ENCODE measurements around the gene ADGRV1. TPM values are rescaled to one million over a fixed set of nuclear protein-coding genes. Genes with fewer than 3 reads are reported as not detected.
A peak's percentile ranks its signal among the peaks of the same experiment; 100 is the strongest.

Gene ADGRV1
- total and polyA plus RNA-seq, 2 donors (not counting 3 experiments of a cell fraction or from before 2014, with no cell fraction given), result 0.11 to 0.55 TPM

DNA sequence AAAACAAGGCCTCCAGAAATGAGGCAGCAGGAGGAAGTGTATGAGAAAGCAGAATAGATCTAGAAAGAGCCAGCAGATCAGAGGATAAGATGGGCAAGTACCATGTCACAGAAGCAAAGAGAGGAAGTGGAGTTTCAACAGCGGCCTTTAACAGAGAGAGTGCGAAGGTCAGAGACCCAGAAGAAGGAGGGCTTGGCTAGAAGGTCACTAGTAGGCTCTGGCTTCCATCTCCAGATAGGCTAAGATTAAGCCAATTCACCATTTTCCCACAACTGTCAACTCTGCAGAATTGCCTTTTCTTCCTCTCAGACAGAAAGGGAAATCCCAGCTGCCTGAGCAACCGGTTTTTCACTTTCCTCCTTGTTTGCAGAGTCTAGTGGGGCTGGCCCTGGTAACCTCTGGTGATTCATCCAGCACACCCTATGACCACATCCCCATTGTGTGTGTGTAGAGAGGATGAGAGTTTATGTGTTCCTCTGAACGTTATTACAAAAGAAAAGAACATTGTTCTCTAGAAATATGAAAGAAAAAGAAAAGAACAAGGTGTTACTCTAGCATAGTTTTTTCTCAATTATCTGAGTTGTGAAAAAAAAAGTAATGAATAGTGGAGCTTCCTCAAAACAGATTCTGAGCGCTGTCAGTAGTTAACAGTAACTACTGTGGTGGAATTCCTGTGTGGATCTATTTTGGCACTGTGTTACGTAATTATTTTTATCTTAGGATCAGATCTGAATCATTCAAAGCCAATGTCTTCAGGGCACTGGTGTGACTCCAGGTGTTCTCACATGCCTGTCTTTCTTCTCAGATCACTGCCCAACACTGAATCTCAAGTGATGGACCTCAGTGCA, 604.2 kb downstream of the ADGRV1 start:
- BruUV-seq (replicated peaks), result TSS peak; percentile 88
- Histone ChIP-seq H3K4me1 (ENCODE audit: control insufficient read depth, extremely low read depth, insufficient read depth, low read length) (peaks cover 42% of the 10 kb centered on the region), H3K36me3 (ENCODE audit: control insufficient read depth in 2 of 2, extremely low read depth in 1 of 2, insufficient read depth in 2 of 2, low read length in 2 of 2) (no peaks in the 10 kb centered on the region), H3K9me1 (replicated peaks; ENCODE audit: control insufficient read depth, extremely low read depth, insufficient read depth, low read length) (no peaks in the 10 kb centered on the region), H3K79me2 (ENCODE audit: control insufficient read depth, insufficient read depth, low read length) (no peaks in the 10 kb centered on the region), H3K4me3 (replicated peaks in 1 of 3; ENCODE audit: insufficient read depth in 1 of 3, low read depth in 1 of 3, low read length in 3 of 3) (no peak overlapping the region), H2AFZ (ENCODE audit: low read depth, low read length) (peak overlapping the region; percentile 66), H3K9me3 (replicated peaks; ENCODE audit: control insufficient read depth, insufficient read depth, low read length) (no peaks in the 10 kb centered on the region), H3K27ac (ENCODE audit: insufficient read depth, low read depth, low read length) (peak overlapping the region; percentile 84), H3K9ac (replicated peaks; ENCODE audit: extremely low read depth, insufficient read depth, low read length) (peak overlapping the region; percentile 64), H4K20me1 (replicated peaks; ENCODE audit: control insufficient read depth, extremely low read depth, insufficient read depth, low read length) (no peaks in the 10 kb centered on the region), H3K4me2 (ENCODE audit: insufficient read depth, low read length) (peak overlapping the region; percentile 38), H3K27me3 (ENCODE audit: control insufficient read depth in 2 of 2, insufficient read depth in 2 of 2, low read length in 2 of 2) (no peaks in the 10 kb centered on the region)
- peak; percentile 98 for DNase-seq (ENCODE audit: low read depth, low spot score)
- dilution Hi-C loops (cut with MboI; ENCODE audit: extremely low pct_ligation_motif_present, low sequenced_read_pairs) (no loop called here), intact Hi-C loops (cut with micrococcal nuclease) (loop anchor here (1.0 to 2.0 kb wide), 3 partner anchors 149 to 218 kb away; no protein-coding TSS in a partner anchor)
- CTCF ChIA-PET, result interaction anchor here (0.6 to 2.2 kb wide), 6 partner anchors 57 to 257 kb away, joined by 3 to 9 read pairs (median 4); no protein-coding TSS in a partner anchor
- POLR2A ChIA-PET, result interaction anchor here (1.0 kb wide), 1 partner anchor 220 kb away, joined by 6 read pairs; the partner anchor contains the start of gene ARRDC3
- peak; percentile 85 for FAIRE-seq
- TF ChIP-seq MYC (IDR thresholded peaks at IDR 0.05; ENCODE audit: low read depth, low read length) (no peak), CTCF (IDR thresholded peaks at IDR 0.05; ENCODE audit: extremely low read depth in 1 of 2, insufficient read depth in 1 of 2, low read depth in 1 of 2, low read length in 2 of 2) (no peak), EZH2 (IDR thresholded peaks at IDR 0.05; ENCODE audit: borderline replicate concordance, low read depth, low read length, severe bottlenecking) (no peak), JUN (IDR thresholded peaks at IDR 0.05; ENCODE audit: borderline replicate concordance, insufficient read depth, insufficient read length, low read depth) (peak; percentile 92), POLR2AphosphoS5 (IDR thresholded peaks at IDR 0.05; ENCODE audit: insufficient read depth, low read depth, low read length) (peak; percentile 25), POLR2A (IDR thresholded peaks at IDR 0.05; ENCODE audit: low read depth, low read length) (no peak), FOS (IDR thresholded peaks at IDR 0.05; ENCODE audit: borderline replicate concordance, insufficient read depth, low read length) (peak; percentile 97), MAX (IDR thresholded peaks at IDR 0.05; ENCODE audit: insufficient read depth, insufficient read length) (no peak), GATA2 (IDR thresholded peaks at IDR 0.05; ENCODE audit: insufficient read depth, insufficient read length, low read depth, low read length) (peak; percentile 87)
